Mesodermal cell (in vitro differentiated cells): ENCODE results near the gene BMF.
"Not testable (repeated sequence)": the region's sequence is repeated elsewhere in the genome, so short reads cannot be mapped to it uniquely, and the experiment has no call there.

Source experiments
- H3K27ac ChIP-seq: 2 replicates; pipeline ENCODE4 v1.7.0; 2013; ENCODE audit warnings: mild to moderate bottlenecking, low read depth, low read length, moderate library complexity; ENCODE audit not compliant: severe bottlenecking
- H3K36me3 ChIP-seq: 2 replicates; pipeline ENCODE4 v1.7.1; 2013; ENCODE audit warnings: mild to moderate bottlenecking, low read length, moderate library complexity; ENCODE audit not compliant: control insufficient read depth, insufficient read depth
- H3K4me1 ChIP-seq: one replicate; pipeline ENCODE4 v1.7.1; 2013; ENCODE audit warnings: mild to moderate bottlenecking, low read length; ENCODE audit not compliant: insufficient read depth, control insufficient read depth, poor library complexity, severe bottlenecking
- H3K4me3 ChIP-seq: 2 replicates; pipeline ENCODE4 v1.7.0; 2013; ENCODE audit warnings: low read length, control low read depth, mild to moderate bottlenecking; ENCODE audit not compliant: insufficient read depth, poor library complexity, severe bottlenecking; ENCODE audit errors: extremely low read depth
- H3K9me3 ChIP-seq: 2 replicates; pipeline ENCODE4 v1.7.1; 2013; ENCODE audit warnings: mild to moderate bottlenecking, low read length, moderate library complexity; ENCODE audit not compliant: control insufficient read depth
- WGBS, 2 experiments: methylation state at CpG; one replicate each; pipeline ENCODE4 v1.1.5; 2013; ENCODE audit warnings: missing lambda C conversion rate in 2 of 2; ENCODE audit not compliant: insufficient coverage in 2 of 2; 5-methylcytosine and 5-hydroxymethylcytosine counted together

The BMF gene

GRCh38 chr15:40125950-40126349 is 17.3 kb upstream of the BMF start:
- H3K9me3 ChIP-seq, result no peaks in the 10 kb centered on the region
- no peak overlapping the region for H3K27ac ChIP-seq
- 95 to 100% methylated on average over 5 to 7 of the region's 7 CpGs for WGBS, 2 experiments

GRCh38 chr15:40124807-40125285 is 16.2 kb upstream of the BMF start:
- 71 to 91% methylated on average over 1 to 2 of the region's 5 CpGs for WGBS, 2 experiments
- H3K36me3 ChIP-seq, result not testable (repeated sequence)

More at GRCh38 chr15:40125950-40126349, 17.3 kb upstream of the BMF start:
- no peak overlapping the region for H3K4me3 ChIP-seq
- no peaks in the 10 kb centered on the region for H3K4me1 ChIP-seq
- H3K36me3 ChIP-seq, result no peaks in the 10 kb centered on the region

GRCh38 chr15:40124333-40124732 is 15.7 kb upstream of the BMF start:
- WGBS, 2 experiments, result 90% methylated on average over 2 of the region's 3 CpGs; no CpG with 5 or more reads in 1 of the 2 experiments
- not testable (repeated sequence) for H3K4me3 ChIP-seq, H3K4me1 ChIP-seq, H3K9me3 ChIP-seq, H3K27ac ChIP-seq, H3K36me3 ChIP-seq

More at GRCh38 chr15:40124807-40125285, 16.2 kb upstream of the BMF start:
- H3K4me3 ChIP-seq, H3K4me1 ChIP-seq, H3K27ac ChIP-seq, H3K9me3 ChIP-seq: not testable (repeated sequence)

GRCh38 chr15:40123863-40124262 is 15.2 kb upstream of the BMF start:
- not testable (repeated sequence) for H3K27ac ChIP-seq, H3K36me3 ChIP-seq, H3K9me3 ChIP-seq, H3K4me1 ChIP-seq, H3K4me3 ChIP-seq
- 83 to 86% methylated on average over 1 of the region's 5 CpGs for WGBS, 2 experiments

GRCh38 chr15:40122989-40123388 is 14.3 kb upstream of the BMF start:
- 89 to 100% methylated on average over 1 of the region's 1 CpG for WGBS, 2 experiments
- H3K4me1 ChIP-seq, H3K4me3 ChIP-seq, H3K9me3 ChIP-seq, H3K36me3 ChIP-seq, H3K27ac ChIP-seq: not testable (repeated sequence)

GRCh38 chr15:40121911-40122638 is 13.4 kb upstream of the BMF start:
- Histone ChIP-seq H3K4me1 (no peaks in the 10 kb centered on the region), H3K36me3 (no peaks in the 10 kb centered on the region), H3K9me3 (no peaks in the 10 kb centered on the region), H3K27ac (no peak overlapping the region), H3K4me3 (no peak overlapping the region)
- WGBS, 2 experiments, result 89 to 100% methylated on average over 1 to 2 of the region's 6 CpGs

- no peaks in the 10 kb centered on the region for H3K36me3 ChIP-seq
- 88 to 93% methylated on average over 2 of the region's 3 CpGs for WGBS, 2 experiments
- peaks cover 4% of the 10 kb centered on the region for H3K4me1 ChIP-seq
- H3K27ac ChIP-seq, result no peak overlapping the region
- no peaks in the 10 kb centered on the region for H3K9me3 ChIP-seq
- H3K4me3 ChIP-seq, result no peak overlapping the region
These were observed 9.8 kb upstream of the BMF start for GRCh38 chr15:40118473-40118872.

- no peak overlapping the region for H3K4me3 ChIP-seq
- H3K27ac ChIP-seq, result no peak overlapping the region
- H3K36me3 ChIP-seq, result no peaks in the 10 kb centered on the region
- 40 to 48% methylated on average over 4 to 7 of the region's 8 CpGs for WGBS, 2 experiments
- H3K9me3 ChIP-seq, result no peaks in the 10 kb centered on the region
- H3K4me1 ChIP-seq, result peaks cover 4% of the 10 kb centered on the region
These were observed 7.0 kb upstream of the BMF start for GRCh38 chr15:40115670-40116093.

GRCh38 chr15:40115106-40115505 is 6.4 kb upstream of the BMF start:
- not testable (repeated sequence) for H3K27ac ChIP-seq
- WGBS, 2 experiments, result 81 to 95% methylated on average over 11 to 14 of the region's 14 CpGs

GRCh38 chr15:40114218-40114617 is 5.5 kb upstream of the BMF start:
- WGBS, 2 experiments, result 92% methylated on average over 2 of the region's 2 CpGs; no CpG with 5 or more reads in 1 of the 2 experiments
- Histone ChIP-seq H3K9me3 (no peaks in the 10 kb centered on the region), H3K36me3 (no peaks in the 10 kb centered on the region), H3K4me1 (peaks cover 4% of the 10 kb centered on the region), H3K27ac (no peak overlapping the region), H3K4me3 (no peak overlapping the region)

More at GRCh38 chr15:40115106-40115505, 6.4 kb upstream of the BMF start:
- H3K9me3 ChIP-seq, H3K36me3 ChIP-seq, H3K4me3 ChIP-seq, H3K4me1 ChIP-seq: not testable (repeated sequence)

GRCh38 chr15:40112789-40113188 is 4.1 kb upstream of the BMF start:
- 93 to 95% methylated on average over 5 to 19 of the region's 24 CpGs for WGBS, 2 experiments
- H3K36me3 ChIP-seq, result no peaks in the 10 kb centered on the region

More at GRCh38 chr15:40112789-40113188, 4.1 kb upstream of the BMF start:
- Histone ChIP-seq H3K27ac (no peak overlapping the region), H3K4me3 (no peak overlapping the region), H3K4me1 (peaks cover 5% of the 10 kb centered on the region), H3K9me3 (no peaks in the 10 kb centered on the region)
